Testis (tissue), 3 donors: ENCODE data around the gene RUVBL2. TPM values are rescaled to one million over a fixed set of nuclear protein-coding genes. Genes with fewer than 3 reads are reported as not detected.

Experiments
- DNase-seq: peaks from one replicate; pipeline ENCODE4 v3.0.0-alpha.2; 2019
- H3K27ac ChIP-seq, 2 donors: fragments of 200-600 bp; sonication (generic); one replicate each; pipeline ENCODE4 v1.5.1; 2019
- H3K27me3 ChIP-seq: fragments of 200-600 bp; sonication (generic); one replicate; pipeline ENCODE4 v1.5.1; 2019
- H3K36me3 ChIP-seq: fragments of 200-600 bp; sonication (generic); one replicate; pipeline ENCODE4 v1.5.1; 2017; ENCODE audit warnings: low read depth; ENCODE audit errors: missing control alignments
- H3K4me1 ChIP-seq: fragments of 200-600 bp; sonication (generic); one replicate; pipeline ENCODE4 v1.5.1; 2019
- H3K4me3 ChIP-seq, 2 donors: fragments of 200-600 bp; sonication (generic); one replicate each; pipeline ENCODE4 v1.5.1; 2017 to 2019
- H3K9me3 ChIP-seq: fragments of 200-600 bp; sonication (generic); one replicate; pipeline ENCODE4 v1.5.1; 2017
- POLR2A ChIP-seq: fragments of 450-650 bp; IDR thresholded peaks from one replicate; pipeline ENCODE4 v1.6.1; 2017; ENCODE audit warnings: antibody characterized with exemption, mild to moderate bottlenecking, moderate library complexity
- WGBS, 2 donors: methylation state at CpG; one replicate each; pipeline ENCODE4 v1.1.5; 2018; 5-methylcytosine and 5-hydroxymethylcytosine counted together
- intact Hi-C: fragments of 100-400 bp; cut with DNase I; formaldehyde crosslinking; loops from one replicate; pipeline ENCODE4 v1.15.1; 2023; ENCODE audit warnings: low total_unique reads
- polyA plus RNA-seq: library from polyadenylated mRNA; stranded (reverse); fragments of 350-450 nt; fragmentation: Illumina TruSeq; extraction: RNeasy Lipid Tissue Mini Kit (QIAGEN cat#74804); gene quantifications from one replicate; pipeline ENCODE4 v1.2.3, GENCODE V29; 2014; ENCODE audit warnings: low read depth, low replicate concordance; ENCODE audit not compliant: insufficient read depth
- total RNA-seq, 2 donors: library from RNA; depleted of rRNA; stranded (reverse); fragments of >200 nt; gene quantifications; one replicate each; pipeline ENCODE4 v1.2.3, GENCODE V29; 2016
- TF ChIP-seq, protein P1 (sequence below), 3 experiments: fragments of 450-650 bp in 2 of 3; fragments of 200-600 bp in 1 of 3; sonication (generic) in 1 of 3; IDR thresholded peaks; one replicate each; pipeline ENCODE4 v1.5.1; 2016 to 2019; ENCODE audit warnings: antibody characterized with exemption in 3 of 3, mild to moderate bottlenecking in 2 of 3, moderate library complexity in 1 of 3

The RUVBL2 gene
- total and polyA plus RNA-seq, 3 donors from 2014 or later: 299 to 528 (median 395) TPM

DNA sequence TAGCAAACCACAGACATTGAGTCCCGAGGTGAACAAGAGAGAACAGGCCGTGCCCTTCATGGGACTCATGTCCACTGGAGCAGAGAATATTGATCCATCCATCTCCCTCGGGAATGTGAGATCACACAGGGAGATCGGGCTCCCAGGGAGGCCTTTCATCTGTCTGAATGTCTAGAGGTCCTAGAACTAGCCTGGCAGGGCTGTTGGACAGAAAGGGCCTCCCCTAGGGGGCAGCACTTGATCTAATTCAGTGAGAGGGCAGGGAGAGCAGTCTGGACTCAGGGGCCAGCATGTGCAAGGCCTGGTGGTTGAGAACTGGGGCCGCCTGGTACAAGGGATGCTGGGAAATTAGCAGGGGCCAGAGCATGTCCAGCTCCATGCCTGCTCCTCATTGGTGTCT is 4.3 kb downstream of the RUVBL2 start:
- no peak overlapping the region for H3K4me3 ChIP-seq
- TF ChIP-seq, protein P1, sequence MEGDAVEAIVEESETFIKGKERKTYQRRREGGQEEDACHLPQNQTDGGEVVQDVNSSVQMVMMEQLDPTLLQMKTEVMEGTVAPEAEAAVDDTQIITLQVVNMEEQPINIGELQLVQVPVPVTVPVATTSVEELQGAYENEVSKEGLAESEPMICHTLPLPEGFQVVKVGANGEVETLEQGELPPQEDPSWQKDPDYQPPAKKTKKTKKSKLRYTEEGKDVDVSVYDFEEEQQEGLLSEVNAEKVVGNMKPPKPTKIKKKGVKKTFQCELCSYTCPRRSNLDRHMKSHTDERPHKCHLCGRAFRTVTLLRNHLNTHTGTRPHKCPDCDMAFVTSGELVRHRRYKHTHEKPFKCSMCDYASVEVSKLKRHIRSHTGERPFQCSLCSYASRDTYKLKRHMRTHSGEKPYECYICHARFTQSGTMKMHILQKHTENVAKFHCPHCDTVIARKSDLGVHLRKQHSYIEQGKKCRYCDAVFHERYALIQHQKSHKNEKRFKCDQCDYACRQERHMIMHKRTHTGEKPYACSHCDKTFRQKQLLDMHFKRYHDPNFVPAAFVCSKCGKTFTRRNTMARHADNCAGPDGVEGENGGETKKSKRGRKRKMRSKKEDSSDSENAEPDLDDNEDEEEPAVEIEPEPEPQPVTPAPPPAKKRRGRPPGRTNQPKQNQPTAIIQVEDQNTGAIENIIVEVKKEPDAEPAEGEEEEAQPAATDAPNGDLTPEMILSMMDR (IDR thresholded peaks at IDR 0.05): no peak
- no peak for TF ChIP-seq POLR2A

DNA sequence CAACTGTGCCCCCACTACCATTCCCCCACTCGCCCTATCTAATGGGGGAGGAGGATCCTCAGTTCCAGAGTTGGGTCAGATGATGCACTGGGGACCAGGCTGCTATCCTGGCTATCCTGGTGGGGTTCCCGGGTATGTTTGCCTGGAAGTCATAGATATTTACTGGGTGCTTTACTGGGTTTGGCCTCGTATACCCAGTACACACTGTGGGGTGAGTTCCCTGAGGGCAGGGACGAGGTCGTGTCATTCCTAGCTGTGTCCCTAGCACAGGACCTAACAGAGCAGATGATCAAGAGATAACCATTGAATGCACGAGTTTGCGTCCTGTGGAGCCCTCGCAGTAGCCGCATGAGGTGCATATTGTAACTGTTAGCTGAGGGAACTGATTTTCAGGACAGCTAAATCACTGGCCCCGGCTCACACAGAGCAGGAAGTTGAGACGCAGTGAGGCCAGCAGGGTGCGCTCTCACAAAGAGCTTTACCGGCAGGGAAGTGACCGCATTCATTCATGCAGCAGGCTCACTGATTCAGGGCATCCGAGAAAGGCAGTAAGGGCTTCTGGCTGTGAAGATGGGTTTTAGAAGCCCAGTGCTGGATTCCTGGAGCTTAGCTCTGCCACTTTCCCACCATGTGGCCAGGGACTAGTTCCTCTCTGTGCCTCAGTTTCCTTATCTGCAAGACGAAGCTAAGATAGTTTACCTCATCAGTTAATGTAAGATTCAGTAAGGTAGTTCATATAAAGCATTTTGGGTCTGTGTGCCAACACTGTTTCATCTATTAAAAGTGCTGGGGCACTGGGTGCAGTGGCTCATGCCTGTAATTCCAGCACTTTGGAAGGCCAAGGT is 6.0 kb downstream of the RUVBL2 start:
- intact Hi-C loops: no loop called here
- no peaks in the 10 kb centered on the region for H3K9me3 ChIP-seq
- no peaks in the 10 kb centered on the region for H3K27me3 ChIP-seq
- H3K4me3 ChIP-seq: no peak overlapping the region
- no peak overlapping the region for H3K27ac ChIP-seq
- TF ChIP-seq POLR2A: no peak
- TF ChIP-seq, protein P1 (IDR thresholded peaks at IDR 0.05): peak in 2 of 3 experiments; percentile 46
- DNase-seq: peak; percentile 62
- 64 to 78% methylated on average over 13 to 16 of the region's 16 CpGs for WGBS, 2 donors
- peaks cover 3% of the 10 kb centered on the region for H3K4me1 ChIP-seq
- H3K36me3 ChIP-seq: no peaks in the 10 kb centered on the region

More for the DNA sequence above, 4.3 kb downstream of the RUVBL2 start:
- intact Hi-C loops: no loop called here
- no peaks in the 10 kb centered on the region for H3K36me3 ChIP-seq
- WGBS, 2 donors: 70 to 81% methylated on average over 3 to 5 of the region's 5 CpGs
- H3K27ac ChIP-seq: no peak overlapping the region
- H3K9me3 ChIP-seq: no peaks in the 10 kb centered on the region
- H3K4me1 ChIP-seq: peaks cover 10% of the 10 kb centered on the region
- DNase-seq: peak; percentile 80
- no peaks in the 10 kb centered on the region for H3K27me3 ChIP-seq

DNA sequence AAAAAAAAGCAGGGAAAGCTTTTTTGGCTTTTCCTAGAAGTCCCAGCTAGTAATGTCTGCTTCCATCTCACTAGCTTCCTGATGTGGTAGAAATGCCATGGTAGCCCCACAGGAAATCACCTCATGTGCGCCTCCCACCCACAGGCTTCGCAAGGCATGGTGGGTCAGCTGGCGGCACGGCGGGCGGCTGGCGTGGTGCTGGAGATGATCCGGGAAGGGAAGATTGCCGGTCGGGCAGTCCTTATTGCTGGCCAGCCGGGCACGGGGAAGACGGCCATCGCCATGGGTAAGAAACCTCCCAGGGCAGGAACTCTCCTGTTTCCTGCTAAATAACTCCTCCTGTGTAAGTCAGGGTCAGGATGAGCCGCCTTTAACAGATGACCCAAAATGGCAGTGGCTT is 10.4 kb downstream of the RUVBL2 start:
- H3K4me1 ChIP-seq: no peaks in the 10 kb centered on the region
- no peaks in the 10 kb centered on the region for H3K9me3 ChIP-seq
- intact Hi-C loops: no loop called here
- TF ChIP-seq, protein P1 (IDR thresholded peaks at IDR 0.05): no peak
- TF ChIP-seq POLR2A: no peak
- H3K27me3 ChIP-seq: no peaks in the 10 kb centered on the region
- no peak for DNase-seq
- no peak overlapping the region for H3K27ac ChIP-seq
- H3K36me3 ChIP-seq: no peaks in the 10 kb centered on the region
- no peak overlapping the region for H3K4me3 ChIP-seq
- 96 to 100% methylated on average over 2 to 15 of the region's 15 CpGs for WGBS, 2 donors

DNA sequence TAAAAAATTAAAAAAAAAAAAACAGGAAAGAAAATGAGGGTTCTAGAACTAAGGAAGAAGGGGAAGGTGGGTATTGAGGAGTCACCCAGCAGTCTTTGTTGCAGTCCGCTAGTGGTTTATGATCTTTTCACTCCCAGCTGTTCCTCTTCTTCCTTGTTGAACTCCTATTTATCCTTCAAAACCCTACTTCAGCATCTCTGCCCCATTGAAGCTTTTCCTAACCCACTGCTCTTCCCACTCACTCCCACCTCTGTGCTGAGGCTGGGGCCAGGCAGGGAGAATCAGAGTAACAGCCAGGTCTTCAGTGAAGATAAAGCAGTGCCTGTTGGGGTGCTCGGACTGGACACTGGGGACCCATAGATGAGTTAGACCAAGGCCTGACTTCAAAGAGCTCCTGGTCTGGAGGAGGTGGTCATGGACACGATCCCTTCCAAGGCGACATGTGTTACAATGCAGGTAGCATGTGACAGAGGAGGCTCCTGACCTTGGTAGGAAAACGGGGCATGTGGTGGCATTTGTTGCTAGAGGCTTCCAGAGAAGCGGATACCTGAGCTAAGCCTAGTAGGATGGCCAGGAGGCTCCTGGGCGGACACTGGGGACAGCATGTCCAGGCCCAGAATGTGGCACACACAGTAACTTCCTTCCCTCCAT is 11.4 kb downstream of the RUVBL2 start:
- no peak for DNase-seq
- intact Hi-C loops: no loop called here
- 88 to 91% methylated on average over 7 of the region's 7 CpGs for WGBS, 2 donors
- no peaks in the 10 kb centered on the region for H3K4me1 ChIP-seq
- H3K4me3 ChIP-seq: no peak overlapping the region
- no peak overlapping the region for H3K27ac ChIP-seq
- TF ChIP-seq, protein P1 (IDR thresholded peaks at IDR 0.05): no peak
- TF ChIP-seq POLR2A: no peak
- no peaks in the 10 kb centered on the region for H3K9me3 ChIP-seq
- H3K27me3 ChIP-seq: no peaks in the 10 kb centered on the region
- H3K36me3 ChIP-seq: no peaks in the 10 kb centered on the region
